NT2/D1 (cell line): ENCODE measurements around the gene SSH2.

Source experiments
- SUZ12 ChIP-seq: IDR thresholded peaks from 2 replicates; pipeline ENCODE4 v1.6.1; 2011; ENCODE audit not compliant: insufficient read length, insufficient read depth; ENCODE audit errors: extremely low read depth
- YY1 ChIP-seq: IDR thresholded peaks from 2 replicates; pipeline ENCODE4 v1.6.1; 2011; ENCODE audit not compliant: insufficient read length, insufficient read depth
- ZNF274 ChIP-seq: IDR thresholded peaks from 2 replicates; pipeline ENCODE4 v1.6.1; 2011; ENCODE audit warnings: mild to moderate bottlenecking, low read depth, low read length

DNA sequence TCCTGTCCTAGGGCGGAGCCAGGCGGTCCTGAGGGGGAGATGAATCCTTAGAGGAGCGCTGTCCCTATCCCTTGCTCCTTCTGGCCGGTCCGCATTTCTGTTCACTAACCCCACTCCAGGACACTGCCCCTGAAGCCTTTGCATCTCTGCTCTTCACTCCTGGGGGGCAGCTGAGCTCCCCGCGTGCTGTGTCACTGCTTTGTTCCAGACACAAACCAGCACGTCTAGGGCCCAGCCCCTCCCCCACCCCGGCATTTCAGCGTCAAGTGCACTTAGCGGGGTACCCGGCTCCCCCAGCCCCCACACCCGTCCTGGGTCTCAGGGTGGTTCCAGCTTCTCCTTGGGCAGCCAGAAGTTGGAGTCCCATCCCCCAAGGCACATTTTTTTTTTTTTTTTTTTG lies 316.2 kb downstream of the SSH2 start:
- TF ChIP-seq ZNF274 (no peak), SUZ12 (no peak), YY1 (no peak)
